Measurements from ENCODE around the gene METTL21C. TPM values are rescaled to one million over a fixed set of nuclear protein-coding genes. Genes with fewer than 3 reads are reported as not detected.

Gene METTL21C
- polyA plus RNA-seq, 1 donor, result not detected

DNA sequence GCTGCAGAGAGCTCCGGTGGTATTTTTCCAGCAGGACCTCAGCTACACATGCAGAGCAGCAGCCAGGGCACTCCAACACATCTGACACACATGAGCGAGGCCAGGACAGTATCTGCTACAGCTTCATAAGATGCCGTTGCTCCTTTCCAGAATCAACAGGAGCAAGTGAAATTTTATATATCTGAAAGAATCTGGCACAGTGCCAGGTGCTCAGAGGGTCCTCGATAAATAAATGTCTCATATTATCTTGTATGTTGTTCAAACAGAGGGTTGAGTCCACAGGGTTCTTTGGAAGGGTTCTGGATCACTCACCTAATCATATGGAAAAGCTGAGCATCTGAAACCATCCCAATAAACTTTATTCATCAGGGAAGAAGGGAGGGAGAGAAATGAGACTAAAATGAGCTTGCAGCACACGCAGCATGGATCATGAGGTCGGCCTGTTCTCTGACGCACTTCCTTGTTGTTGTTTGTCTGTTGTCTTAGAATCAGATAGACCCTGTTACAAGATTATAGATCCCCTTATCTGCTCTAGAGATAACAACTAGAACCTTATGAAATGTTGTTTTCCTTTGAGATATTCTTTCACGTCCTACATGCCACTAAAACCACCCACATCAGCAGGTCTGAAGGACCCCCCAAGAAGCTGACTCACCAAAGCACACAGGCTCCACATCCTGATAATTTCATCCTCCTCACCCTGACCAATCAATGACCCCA is 3.2 kb upstream of the METTL21C start:
- DNase-seq, result no peak

DNA sequence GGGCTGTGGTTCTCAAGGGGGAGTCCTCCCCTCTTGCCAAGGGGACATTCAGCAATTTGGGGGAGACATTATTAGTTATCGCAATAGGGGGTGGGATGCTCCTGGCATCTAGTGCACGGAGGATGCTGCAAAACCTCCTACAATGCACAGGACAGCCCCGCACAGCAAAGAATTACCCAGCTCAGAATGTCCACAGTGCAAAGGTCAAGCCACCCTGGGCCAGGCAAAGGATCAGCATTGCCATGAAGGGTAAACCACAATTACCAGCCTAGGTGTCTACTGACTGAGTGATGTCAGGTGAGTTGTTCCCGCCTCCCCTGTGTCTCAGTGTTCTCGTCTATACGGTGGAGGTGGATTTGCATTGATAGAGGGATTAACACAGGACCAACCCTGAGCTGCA is 2.4 kb upstream of the METTL21C start:
- no peak for DNase-seq

DNA sequence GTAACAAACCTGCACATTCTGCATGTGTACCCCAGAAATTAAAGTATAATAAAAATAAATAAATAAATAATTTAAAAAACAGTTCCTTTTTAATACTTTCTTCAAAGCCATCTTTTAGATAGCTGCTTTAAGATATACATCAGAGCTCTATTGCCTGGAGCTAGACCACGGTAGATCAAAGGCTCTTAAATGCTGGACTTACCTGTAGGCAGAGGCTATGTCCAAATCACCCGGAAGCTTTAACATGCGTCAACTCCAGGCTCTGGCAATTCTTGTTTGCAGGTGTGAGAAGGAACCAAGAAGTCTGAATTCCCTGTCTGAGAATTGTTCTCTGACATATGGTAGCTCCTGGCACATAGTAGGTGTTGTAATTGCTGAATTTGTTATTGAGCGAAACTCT is 1.6 kb upstream of the METTL21C start:
- DNase-seq, result no peak

DNA sequence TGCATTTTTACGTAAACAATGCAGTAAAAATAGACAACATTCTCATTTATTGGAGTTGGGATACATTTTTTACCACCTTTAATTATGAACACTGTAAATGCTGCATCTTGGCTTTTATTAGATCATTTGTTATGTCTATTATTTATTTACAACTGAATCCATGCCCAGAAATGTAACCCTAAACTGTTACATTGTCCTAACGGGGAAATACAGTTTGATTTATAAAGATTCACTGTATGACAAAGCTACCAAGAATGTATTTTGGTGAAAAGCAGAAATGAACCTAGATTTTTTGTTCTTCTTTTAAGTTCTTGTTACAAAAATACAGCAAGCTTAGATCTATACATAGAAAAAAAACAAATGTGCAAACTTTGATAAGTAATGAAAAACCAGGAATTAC is 1.1 kb downstream of the METTL21C start:
- no peak for DNase-seq

DNA sequence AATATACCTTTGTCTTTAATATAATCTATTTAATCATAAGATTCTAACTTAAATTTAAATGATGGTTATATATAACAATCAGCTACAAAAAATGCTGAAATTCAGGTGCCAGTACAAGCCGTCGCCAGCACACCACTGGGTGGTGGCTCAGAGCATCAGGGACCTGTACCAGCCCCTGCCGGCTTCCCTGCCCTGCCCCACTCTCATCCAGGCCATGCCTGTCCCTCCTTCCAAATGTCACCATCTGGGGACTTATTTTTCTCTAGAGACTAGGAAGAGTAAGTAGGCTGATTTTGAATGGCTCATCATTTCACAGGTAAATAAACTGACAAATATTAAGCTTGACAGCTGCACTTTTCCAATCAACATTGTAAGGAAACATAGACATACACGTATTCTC is 1.6 kb downstream of the METTL21C start:
- no peak for DNase-seq

DNA sequence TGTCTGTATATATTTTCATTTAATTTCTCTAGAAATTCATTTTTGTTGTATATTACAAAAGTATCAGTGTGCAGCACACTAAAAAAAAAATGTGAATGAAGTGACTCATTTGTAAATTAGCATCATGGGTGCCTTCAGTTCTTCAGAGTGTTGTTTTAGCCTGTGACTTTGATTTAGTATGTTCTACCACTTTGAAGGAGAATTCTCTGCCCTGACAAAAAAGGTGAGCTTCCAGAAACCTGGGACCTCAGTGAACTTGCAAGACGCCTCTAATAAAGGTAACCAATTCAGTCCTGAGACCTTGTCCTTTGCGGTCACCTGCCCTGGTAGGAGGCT is 2.4 kb downstream of the METTL21C start:
- DNase-seq, result no peak

DNA sequence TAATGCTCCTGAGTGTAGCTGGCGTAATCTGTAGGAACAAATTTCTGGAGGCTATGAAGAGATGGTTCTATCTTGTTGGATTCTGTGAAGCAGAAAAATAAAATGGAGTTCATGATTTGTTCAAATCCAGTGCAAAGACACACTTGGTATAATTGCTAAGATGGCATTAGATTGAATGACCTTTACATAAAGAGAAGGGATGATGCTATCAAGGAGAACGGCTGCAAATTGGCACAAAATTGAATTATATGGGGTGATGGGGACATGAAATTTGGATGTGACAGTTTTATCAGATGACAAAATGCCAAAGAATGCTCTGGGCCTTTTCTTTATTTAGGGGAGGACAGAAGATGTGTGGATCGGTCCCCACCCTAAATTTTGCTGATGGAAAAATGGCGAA is 4.0 kb downstream of the METTL21C start:
- DNase-seq, result no peak

DNA sequence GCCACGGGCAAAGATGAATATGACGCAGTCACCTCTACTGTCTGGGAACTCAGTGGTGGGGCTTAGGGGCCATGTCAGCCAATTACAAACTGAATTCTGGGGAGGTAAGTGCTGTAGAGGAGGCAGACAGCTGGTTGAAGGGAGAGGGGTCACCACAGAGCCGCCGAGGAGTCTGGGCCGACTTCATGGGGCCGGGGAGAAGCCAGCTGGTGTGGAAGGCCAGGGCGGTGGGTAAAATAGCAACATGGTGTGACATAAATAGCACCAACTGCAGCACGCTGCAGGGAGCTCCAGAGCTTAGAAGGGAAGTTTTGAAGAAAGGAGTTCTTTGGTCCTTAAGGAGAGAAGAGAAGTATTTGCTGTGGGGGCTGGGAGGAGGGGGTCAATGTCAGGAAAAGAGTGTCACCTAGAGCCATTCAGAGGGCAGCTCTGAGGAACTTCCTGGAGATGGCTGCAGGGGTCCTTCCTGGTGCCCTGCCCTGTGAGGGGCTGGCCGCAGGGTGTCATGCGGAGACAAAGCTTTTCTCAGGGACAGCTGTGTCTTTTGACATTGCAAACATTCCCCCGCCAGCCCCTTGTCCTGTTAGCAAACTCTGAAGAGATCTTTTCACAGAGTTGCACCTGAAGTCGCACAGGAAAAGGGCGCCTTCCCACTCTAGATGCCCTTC is 6.4 kb downstream of the METTL21C start:
- DNase-seq, result no peak

DNA sequence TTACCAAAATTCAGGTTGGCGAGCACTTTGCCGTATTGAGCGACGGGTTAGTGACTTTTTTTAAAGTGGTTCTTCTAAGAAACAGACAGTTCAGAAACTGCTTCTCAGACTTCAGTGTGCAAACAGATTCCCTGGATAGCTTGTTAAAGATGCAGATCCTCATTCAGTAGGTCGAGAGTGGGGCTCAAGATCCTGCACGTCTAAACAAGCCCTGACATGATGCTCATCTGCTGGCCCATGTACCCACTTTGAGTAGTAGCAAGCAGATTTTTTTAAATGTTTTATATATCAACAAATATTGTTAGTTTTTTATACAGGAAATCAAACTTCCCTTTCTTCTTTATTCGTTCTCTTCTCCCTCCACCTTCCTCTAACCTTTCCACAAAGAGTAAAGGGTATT is 7.3 kb downstream of the METTL21C start:
- no peak for DNase-seq

DNA sequence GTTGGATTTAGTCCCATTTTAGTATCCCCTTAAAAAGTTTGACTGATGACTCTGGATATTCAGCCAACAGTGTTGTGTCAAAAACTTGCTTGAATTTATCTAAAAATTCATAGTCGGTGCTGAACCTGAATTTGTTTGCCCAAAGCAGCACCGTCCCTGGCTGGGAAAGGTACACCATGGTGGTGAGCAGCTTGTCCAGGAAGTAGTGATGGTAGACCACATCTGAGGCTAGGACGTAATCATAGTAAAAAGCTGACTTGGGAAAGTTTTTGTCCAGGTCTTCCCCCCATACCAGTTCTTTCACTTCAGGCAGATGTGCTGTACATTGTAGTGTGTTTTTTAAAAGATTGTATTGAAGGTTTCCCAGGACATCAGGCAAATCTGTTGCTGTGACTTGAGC is 8.8 kb downstream of the METTL21C start:
- no peak for DNase-seq

DNA sequence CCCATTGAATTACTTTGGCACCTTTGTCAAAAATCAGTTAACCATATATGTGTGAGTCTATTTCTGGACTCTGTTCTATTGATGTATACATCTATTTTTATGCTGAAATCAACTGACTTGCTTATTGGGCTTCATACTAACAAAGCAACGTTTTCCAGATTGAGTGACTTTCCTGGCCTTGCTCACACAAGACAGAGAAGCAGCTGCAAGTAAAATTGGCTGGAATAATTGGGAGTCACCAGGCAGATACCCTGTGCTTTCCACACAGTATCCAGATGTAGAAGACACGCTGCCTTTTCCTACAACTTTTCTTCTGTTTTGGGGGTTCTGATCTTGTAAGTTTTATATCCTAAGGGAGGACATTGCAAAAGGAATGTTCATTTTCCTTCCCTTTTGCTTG is 11.2 kb downstream of the METTL21C start:
- DNase-seq, result no peak

DNA sequence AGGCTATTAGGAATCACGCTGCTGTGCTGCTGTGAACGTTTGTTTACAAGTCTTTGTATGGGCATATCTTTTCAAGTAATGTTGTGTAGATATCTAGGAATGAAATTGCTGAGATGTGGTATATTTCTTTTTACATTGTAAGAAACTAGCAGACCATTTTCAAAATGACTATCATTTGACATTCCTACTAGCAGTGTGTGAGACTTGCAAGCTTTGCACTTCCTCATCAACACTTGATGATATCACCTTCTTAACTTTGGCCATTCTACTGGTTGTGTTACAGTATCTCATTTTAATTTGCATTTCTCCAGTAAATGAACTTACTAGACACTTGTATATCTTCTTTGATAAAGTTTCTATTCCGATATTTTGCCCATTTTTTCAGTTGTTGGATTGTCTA is 12.1 kb downstream of the METTL21C start:
- no peak for DNase-seq

DNA sequence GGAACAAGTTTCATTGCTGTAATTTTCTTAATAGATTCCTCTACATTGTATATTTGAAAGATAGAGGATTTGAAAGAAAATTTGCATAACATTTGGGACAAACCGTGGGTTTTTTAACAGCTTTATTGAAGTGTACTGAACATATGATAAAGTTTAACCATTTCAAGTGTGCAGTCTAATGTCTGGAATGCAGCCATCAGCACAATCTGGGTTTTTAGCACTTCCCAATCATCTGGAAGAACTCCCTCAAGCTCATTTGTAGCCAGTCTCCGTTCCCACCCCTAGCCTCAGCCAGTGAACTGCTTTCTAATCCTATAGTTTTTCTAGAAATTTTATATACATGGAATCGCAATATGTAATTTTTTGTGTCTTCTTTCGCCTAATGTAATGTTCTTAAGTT is 12.6 kb downstream of the METTL21C start:
- no peak for DNase-seq

DNA sequence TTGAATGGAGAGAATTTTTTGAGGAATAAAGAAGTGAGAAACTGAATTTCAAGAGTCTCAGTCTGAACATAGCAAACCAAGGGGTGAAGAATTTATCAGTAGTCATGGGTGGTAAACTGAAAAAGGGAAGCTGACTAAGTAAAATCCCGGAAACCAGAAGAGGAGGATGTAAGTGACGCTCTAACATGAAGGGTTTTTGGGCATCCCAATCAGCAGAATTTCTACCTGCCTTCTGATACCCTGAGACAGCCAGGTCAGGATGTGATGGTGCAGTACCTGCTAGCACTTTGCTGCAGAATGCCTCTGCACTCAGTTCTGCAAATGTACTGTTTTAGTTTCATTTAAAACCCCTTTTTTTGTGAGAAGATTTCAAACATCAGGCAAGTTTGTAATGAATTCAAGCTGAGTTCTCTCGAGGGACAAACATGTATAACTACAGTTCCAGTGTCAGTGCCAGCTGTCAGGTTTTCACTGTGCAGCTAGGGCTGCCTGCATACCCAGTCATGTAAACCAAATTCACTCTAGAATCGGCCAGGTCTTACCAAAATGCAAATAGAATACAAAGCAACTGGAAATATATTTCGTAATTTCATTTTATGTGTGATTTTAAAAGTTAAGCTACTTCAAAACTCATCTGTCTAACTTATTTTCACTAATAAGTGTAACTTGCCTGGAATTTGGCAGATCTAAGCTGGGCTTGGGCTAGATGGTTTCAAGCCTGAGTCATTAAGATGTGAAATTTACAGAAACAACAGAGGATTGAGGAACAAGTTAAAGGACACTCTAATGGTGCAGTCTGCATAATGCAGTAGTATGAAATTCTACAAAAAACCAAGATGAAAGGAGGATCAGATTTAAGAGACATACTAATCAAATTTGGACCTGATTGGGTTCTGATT is 13.8 kb downstream of the METTL21C start:
- DNase-seq, result no peak

DNA sequence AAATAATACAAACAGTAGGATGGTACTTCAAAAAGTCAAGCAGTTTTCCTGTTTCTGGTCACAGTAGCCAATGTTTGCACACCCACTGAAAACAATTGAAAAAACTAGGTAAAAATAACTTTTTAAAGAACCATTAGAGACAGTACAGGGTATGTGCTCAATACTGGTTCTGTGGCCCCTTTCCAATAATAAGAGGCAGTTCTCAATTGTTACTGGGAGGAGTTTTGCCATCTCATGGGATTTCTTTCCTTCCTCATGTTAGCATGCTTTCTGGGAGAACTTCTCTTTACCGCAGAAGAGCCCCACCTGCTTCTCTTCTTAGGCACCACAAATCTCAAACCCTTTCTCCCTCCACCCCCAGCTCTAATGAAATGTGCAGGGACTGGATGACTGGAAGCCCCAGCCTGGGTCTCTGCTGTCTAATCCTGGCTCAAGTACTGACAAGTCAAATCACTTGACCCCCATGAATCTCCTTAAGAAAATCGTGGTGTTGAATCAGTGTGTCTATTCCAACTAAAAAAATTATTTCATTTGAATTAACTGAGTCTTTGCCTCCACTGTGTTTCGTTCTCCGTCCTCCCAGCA is 14.6 kb downstream of the METTL21C start:
- no peak for DNase-seq

DNA sequence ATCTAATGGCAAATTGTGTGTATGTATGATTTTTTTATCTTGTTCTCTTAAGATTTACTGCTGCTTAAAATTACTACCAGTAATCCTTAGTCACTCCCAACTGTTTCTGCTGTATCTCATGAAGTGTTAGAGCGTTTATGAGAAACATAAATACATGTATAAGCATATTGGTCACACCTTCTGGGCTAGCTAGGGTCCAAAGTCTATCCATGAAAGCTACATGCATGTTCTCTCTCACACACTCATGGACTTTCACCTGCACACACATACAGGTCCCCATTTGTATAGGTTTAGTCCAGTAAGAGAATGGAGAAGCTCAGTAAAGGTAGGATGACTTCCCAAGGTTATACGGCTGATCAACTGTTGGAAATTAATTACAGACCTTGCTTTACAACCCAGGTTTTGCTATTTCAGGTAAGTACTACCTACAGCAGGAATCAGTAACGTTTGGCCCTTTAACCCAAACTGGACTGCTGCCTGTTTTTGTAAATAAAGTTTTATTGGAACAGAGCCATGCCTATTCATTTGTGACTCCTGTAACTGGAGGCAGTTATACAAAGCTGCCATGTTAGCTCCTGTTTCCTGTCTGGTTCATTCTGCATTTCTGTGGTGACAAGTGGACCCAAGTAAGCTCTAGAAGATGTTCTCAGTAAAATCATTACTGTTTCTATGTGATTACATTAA is 15.3 kb downstream of the METTL21C start:
- DNase-seq, result no peak

DNA sequence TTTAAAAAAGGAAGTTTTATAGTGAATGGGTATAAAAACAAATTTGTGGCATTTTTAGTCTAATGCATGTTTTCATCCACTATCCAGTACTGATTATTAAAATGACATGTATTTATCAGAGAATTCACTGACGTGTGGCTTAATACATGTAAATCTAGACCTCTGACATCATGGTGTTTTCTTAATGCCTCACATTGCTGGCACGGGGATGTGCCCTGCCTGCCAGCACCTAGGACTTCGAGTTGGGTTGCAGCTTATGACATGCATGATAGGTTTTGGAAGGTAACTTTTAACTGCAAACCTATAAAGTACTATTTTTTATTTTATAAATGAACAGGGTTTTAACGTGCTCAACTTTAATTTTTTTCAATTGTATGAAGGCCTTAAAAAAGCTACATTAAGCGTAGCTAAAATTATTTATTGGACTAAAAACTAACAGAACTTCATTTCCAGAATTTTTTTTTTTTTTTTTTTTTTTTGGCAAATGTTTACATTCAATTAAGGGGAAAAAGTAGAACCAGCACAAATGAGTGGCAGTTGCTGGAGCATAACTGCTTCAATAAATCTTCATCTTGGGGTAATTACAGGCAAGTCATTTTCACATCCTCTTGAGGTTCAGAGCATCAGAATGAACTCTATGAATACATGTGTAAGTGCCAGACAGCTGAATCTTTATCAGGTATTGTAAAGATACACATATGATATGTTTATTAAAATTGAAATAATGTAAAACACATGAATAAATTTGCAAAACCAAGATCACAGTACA is 16.3 kb downstream of the METTL21C start:
- DNase-seq, result no peak

DNA sequence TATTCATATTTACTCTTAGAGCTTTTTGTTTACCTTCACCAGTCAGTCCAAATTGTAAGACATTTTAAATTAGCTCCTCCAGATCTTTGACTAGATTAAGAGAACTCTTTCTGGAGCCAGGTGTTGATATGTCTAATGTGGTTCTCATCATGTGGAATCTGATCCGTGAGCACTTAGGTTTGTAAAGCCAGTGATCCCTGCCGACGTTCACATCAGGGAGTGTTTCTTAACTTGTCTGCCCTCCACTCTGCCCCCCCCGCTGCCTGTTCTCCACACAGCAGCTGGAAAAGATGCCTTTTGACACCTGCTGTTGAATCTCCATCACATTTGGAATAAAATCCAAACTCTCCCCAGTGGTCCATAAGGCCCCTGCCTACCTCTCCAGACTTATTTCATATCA is 17.7 kb downstream of the METTL21C start:
- no peak for DNase-seq

DNA sequence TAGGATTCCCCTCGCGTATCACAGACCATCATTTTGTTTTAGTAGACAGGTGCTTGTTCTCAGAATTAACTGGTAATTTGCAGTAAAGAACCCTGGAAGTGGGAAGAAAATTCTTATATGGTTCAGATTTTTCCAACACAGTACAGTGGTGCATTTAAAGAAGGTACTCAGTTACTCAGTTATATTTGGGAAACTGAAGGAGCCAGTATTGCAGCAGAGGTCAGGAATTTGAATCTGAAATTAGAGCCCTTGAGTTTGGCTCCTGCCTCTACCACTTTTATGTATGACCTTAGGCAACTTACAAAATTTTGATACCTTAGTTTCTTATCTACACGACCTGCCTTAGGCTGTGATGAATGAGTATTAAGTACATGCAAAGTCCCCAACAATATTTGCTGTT is 19.7 kb downstream of the METTL21C start:
- no peak for DNase-seq

DNA sequence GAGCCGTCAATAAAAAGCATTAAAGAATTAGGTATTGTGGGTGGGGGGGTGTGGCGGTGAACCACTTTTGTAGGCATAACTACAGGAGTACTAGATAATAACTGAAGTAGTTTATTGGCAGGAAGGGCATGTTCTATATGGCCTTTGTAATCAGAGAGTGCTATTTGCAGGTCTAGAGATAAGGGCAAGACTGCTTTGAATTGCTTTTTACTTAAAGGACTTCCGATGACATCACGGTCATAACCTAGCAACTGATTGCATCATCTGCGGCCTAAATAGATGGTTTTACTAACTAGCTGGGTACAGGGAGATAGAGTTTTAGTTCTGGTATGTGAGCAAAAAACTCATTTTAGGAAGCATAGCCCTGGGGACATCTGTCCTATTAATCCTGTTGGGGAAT is 24.7 kb downstream of the METTL21C start:
- no peak for DNase-seq

DNA sequence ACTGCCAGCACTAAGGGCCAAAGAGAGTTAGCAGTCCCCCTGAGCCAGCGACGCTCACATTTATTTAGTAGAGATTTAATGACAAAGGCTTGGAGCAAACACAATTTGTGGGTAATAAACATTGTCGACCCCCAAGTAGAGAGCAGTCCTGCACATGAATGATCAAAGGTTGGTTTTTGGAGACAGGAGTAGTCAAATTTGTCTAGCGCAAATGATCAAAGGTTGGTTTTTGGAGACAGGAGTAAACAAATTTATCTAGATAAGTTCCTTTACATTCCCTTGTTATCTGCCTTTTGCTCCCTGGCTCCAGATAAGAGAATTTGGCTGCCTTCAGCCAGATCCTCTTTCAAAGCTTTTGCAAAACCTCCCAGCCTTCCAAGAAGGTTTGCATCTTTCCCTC is 26.9 kb downstream of the METTL21C start:
- DNase-seq, result no peak

DNA sequence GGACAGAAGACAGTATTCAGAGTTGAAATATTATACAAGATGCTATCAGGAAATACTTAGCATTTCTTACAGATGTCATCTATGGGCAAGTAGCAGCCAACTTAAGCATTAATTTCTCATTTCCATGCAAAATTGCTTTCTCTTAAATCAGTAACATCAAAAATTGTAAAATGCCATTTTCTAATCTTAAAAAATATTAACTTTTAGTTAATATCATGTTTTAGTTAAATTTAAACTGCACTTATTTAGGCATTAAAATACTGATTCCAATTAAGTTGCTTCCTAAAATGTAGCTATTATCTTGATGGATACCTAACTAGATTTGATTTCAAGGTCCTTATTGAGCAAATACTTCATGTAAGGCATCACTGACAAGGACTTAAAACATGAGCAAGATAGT is 27.8 kb downstream of the METTL21C start:
- no peak for DNase-seq

All from left kidney (tissue), 2 donors.